Activated CD8-positive, alpha-beta T cell treated with anti-CD3 and anti-CD28 coated beads for 36 hours (primary cell): ENCODE data around the gene KCNC3. TPM values are rescaled to one million over a fixed set of nuclear protein-coding genes. Genes with fewer than 3 reads are reported as not detected.
"Not testable (repeated sequence)": the region's sequence is repeated elsewhere in the genome, so short reads cannot be mapped to it uniquely, and the experiment has no call there.

Experiments used
- ATAC-seq: fragments of 200-7000 bp; cut with Tn5 transposase; one replicate; pipeline ENCODE4 v1.10.0; 2021; ENCODE audit warnings: mild to moderate bottlenecking, moderate library complexity
- CTCF ChIA-PET: fragments of 350-600 bp; sonication (Branson Sonifier 250); formaldehyde crosslinking; loops from one replicate; lab custom pipeline; 2021; ENCODE audit warnings: antibody characterized with exemption; lab: Charles Lee
- POLR2A ChIA-PET: fragments of 350-600 bp; sonication (Branson Sonifier 250); formaldehyde crosslinking; loops from one replicate; lab custom pipeline; 2021; ENCODE audit warnings: antibody characterized with exemption; lab: Charles Lee
- DNase-seq: peaks from one replicate; pipeline ENCODE4 v3.0.0-alpha.2; 2020
- H3K27ac Mint-ChIP-seq: one replicate; pipeline ENCODE4 v1.8.0; 2021; ENCODE audit warnings: mild to moderate bottlenecking, mixed read lengths
- H3K27me3 Mint-ChIP-seq: one replicate; pipeline ENCODE4 v1.8.0; 2021; ENCODE audit warnings: mixed read lengths
- H3K36me3 Mint-ChIP-seq: one replicate; pipeline ENCODE4 v1.8.0; 2021; ENCODE audit warnings: low read depth, mixed read lengths
- H3K4me1 Mint-ChIP-seq: one replicate; pipeline ENCODE4 v1.8.0; 2021; ENCODE audit warnings: low read depth, mixed read lengths
- H3K4me3 Mint-ChIP-seq: one replicate; pipeline ENCODE4 v1.8.0; 2021; ENCODE audit warnings: mild to moderate bottlenecking, moderate library complexity, mixed read lengths
- H3K9me3 Mint-ChIP-seq: one replicate; pipeline ENCODE4 v1.8.0; 2021; ENCODE audit warnings: mixed read lengths
- CTCF ChIP-seq: fragments of 200-600 bp; IDR thresholded peaks from one replicate; pipeline ENCODE4 v1.8.0; 2022; ENCODE audit warnings: antibody characterized with exemption, mild to moderate bottlenecking
- intact Hi-C: fragments of 100-400 bp; cut with micrococcal nuclease; formaldehyde crosslinking; loops from one replicate; pipeline ENCODE4 v1.10.0; 2022
- total RNA-seq, 2 experiments: library from RNA; stranded (reverse); gene quantifications; one replicate each; pipeline ENCODE4 v1.2.3, GENCODE V29; 2021

The KCNC3 gene
- total RNA-seq, 2 experiments from 2014 or later: 0.77 to 0.81 TPM

- Mint-ChIP-seq H3K27me3 (peaks cover 2% of the 10 kb centered on the region), H3K36me3 (peaks cover 34% of the 10 kb centered on the region), H3K4me1 (peaks cover 43% of the 10 kb centered on the region), H3K27ac (no peak overlapping the region), H3K9me3 (peaks cover 3% of the 10 kb centered on the region), H3K4me3 (no peak overlapping the region)
- POLR2A ChIA-PET: interaction anchor here (0.6 to 2.0 kb wide), 7 partner anchors 13 to 120 kb away, joined by 3 to 8 read pairs (median 4); partner anchors contain the start of genes GARIN5A and NR1H2
- intact Hi-C loops: loop anchor here (1.0 kb wide), 1 partner anchor 105 kb away; no protein-coding TSS in a partner anchor
- CTCF ChIA-PET: interaction anchor here (0.9 to 3.2 kb wide), 26 partner anchors 8 to 565 kb away, joined by 3 to 42 read pairs (median 6); partner anchors contain the start of genes GARIN5A, JOSD2, NR1H2 and POLD1
- ATAC-seq (no peak), DNase-seq (no peak)
- no peak for TF ChIP-seq CTCF
Observed at GRCh38 chr19:50356691-50357177, 27.6 kb upstream of the KCNC3 start.

GRCh38 chr19:50353487-50353880 is 24.3 kb upstream of the KCNC3 start:
- H3K4me1 Mint-ChIP-seq: peaks cover 14% of the 10 kb centered on the region
- DNase-seq, H3K27ac Mint-ChIP-seq, H3K4me3 Mint-ChIP-seq, intact Hi-C loops, CTCF ChIA-PET, POLR2A ChIA-PET, ATAC-seq, H3K9me3 Mint-ChIP-seq, H3K27me3 Mint-ChIP-seq, H3K36me3 Mint-ChIP-seq: not testable (repeated sequence)

GRCh38 chr19:50352242-50352641 is 23.1 kb upstream of the KCNC3 start:
- H3K36me3 Mint-ChIP-seq: no peaks in the 10 kb centered on the region
- CTCF ChIA-PET: interaction anchor here (1.2 to 1.8 kb wide), 2 partner anchors 108 to 204 kb away, joined by 6 to 8 read pairs; no protein-coding TSS in a partner anchor
- peaks cover 15% of the 10 kb centered on the region for H3K4me1 Mint-ChIP-seq
- intact Hi-C loops: no loop called here
- ATAC-seq: no peak
- no peak overlapping the region for H3K27ac Mint-ChIP-seq
- POLR2A ChIA-PET: no interaction called here
- H3K27me3 Mint-ChIP-seq: peaks cover 2% of the 10 kb centered on the region
- H3K4me3 Mint-ChIP-seq: no peak overlapping the region
- no peak for DNase-seq
- no peaks in the 10 kb centered on the region for H3K9me3 Mint-ChIP-seq
- TF ChIP-seq CTCF: no peak

GRCh38 chr19:50349277-50350057 is 20.3 kb upstream of the KCNC3 start:
- no peak overlapping the region for H3K27ac Mint-ChIP-seq
- TF ChIP-seq CTCF: no peak
- DNase-seq: no peak
- H3K4me1 Mint-ChIP-seq: peaks cover 22% of the 10 kb centered on the region
- H3K27me3 Mint-ChIP-seq: peaks cover 4% of the 10 kb centered on the region
- ChIA-PET POLR2A (no interaction called here), CTCF (interaction anchor here (1.7 kb wide), 1 partner anchor 8 kb away, joined by 6 read pairs; no protein-coding TSS in a partner anchor)
- H3K9me3 Mint-ChIP-seq: peaks cover under 1% of the 10 kb centered on the region
- ATAC-seq: no peak
- no peaks in the 10 kb centered on the region for H3K36me3 Mint-ChIP-seq
- intact Hi-C loops: no loop called here
- no peak overlapping the region for H3K4me3 Mint-ChIP-seq

- ATAC-seq (peak; percentile 71), DNase-seq (peak; percentile 51)
- Mint-ChIP-seq H3K27ac (peak overlapping the region; percentile 55), H3K4me1 (peaks cover 22% of the 10 kb centered on the region)
- H3K4me3 Mint-ChIP-seq, H3K27me3 Mint-ChIP-seq, intact Hi-C loops, H3K36me3 Mint-ChIP-seq, H3K9me3 Mint-ChIP-seq: not testable (repeated sequence)
- POLR2A ChIA-PET: interaction anchor here (0.6 to 1.6 kb wide), 3 partner anchors 13 to 96 kb away, joined by 3 to 6 read pairs (median 3); no protein-coding TSS in a partner anchor
- CTCF ChIA-PET: interaction anchor here (1.3 kb wide), 1 partner anchor 11 kb away, joined by 10 read pairs; no protein-coding TSS in a partner anchor
Observed at GRCh38 chr19:50347089-50347581, 18.0 kb upstream of the KCNC3 start.
